ENCODE measurements around the gene PPARD. TPM values are rescaled to one million over a fixed set of nuclear protein-coding genes. Genes with fewer than 3 reads are reported as not detected.

The PPARD gene
- total and polyA plus RNA-seq, 2 of the 13 experiments (the other 11 are each of a cell fraction or from before 2014, with no cell fraction given) = 6.1 to 13.3 TPM

DNA sequence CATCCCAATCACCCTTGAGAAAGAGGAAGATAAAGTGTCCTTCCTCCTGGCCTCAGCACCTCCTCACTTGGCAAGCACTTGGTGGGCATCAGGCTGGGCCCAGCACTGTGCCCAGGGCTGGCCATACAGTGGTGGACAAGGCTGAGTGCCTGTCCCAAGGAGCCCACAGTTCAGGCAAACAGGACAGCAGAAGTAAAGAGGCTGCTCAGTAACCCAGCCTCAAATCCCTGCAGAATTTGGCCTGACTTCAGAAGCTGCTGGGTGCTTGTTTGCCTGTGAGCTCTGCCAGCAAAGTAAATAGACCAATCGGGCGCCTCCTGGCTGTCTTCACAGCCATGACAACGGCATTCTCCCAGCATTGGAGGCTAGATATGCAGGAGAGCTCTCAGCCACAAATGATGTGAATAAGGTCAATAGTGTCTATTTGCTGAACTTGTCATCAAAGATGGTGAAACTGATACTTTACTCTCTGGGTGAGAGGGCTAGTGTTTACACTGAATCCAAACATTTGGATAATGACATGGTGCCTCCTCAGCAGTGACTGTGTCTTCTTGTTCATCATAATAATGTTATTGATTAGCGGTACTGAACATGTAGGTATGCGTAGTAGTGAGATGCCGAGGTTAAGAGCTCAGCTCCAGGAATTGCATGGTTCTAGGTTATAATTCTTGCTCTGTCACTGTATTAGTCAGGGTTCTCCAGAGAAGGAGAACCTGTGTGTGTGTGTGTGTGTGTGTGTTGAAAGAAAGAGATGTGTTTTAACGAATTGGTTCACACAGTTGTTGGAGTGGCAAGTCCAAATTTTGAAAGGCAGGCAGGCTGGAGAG is 72.9 kb downstream of the PPARD start (continued):
- TF ChIP-seq, protein P1, sequence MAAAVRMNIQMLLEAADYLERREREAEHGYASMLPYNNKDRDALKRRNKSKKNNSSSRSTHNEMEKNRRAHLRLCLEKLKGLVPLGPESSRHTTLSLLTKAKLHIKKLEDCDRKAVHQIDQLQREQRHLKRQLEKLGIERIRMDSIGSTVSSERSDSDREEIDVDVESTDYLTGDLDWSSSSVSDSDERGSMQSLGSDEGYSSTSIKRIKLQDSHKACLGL (CRISPR knock-in tag; IDR thresholded peaks at IDR 0.05) = no peak
- TF ChIP-seq TGIF2 (CRISPR knock-in tag; IDR thresholded peaks at IDR 0.05) = peak; percentile 88
- TF ChIP-seq FOXK1 (CRISPR knock-in tag; IDR thresholded peaks at IDR 0.05; ENCODE audit: borderline replicate concordance, low read depth) = peak; percentile 97
- TF ChIP-seq JARID2 (CRISPR knock-in tag; IDR thresholded peaks at IDR 0.05; ENCODE audit: insufficient replicate concordance) = peak; percentile 94
- TF ChIP-seq ZNF33B (CRISPR knock-in tag; IDR thresholded peaks at IDR 0.05) = no peak; the same call in 1 of the 2 replicates
- peak; percentile 93 for TF ChIP-seq KDM1A (CRISPR knock-in tag; IDR thresholded peaks at IDR 0.05)
- TF ChIP-seq, protein P2, sequence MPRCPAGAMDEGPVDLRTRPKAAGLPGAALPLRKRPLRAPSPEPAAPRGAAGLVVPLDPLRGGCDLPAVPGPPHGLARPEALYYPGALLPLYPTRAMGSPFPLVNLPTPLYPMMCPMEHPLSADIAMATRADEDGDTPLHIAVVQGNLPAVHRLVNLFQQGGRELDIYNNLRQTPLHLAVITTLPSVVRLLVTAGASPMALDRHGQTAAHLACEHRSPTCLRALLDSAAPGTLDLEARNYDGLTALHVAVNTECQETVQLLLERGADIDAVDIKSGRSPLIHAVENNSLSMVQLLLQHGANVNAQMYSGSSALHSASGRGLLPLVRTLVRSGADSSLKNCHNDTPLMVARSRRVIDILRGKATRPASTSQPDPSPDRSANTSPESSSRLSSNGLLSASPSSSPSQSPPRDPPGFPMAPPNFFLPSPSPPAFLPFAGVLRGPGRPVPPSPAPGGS (CRISPR knock-in tag; IDR thresholded peaks at IDR 0.05) = peak; percentile 51
- TF ChIP-seq, protein P3, sequence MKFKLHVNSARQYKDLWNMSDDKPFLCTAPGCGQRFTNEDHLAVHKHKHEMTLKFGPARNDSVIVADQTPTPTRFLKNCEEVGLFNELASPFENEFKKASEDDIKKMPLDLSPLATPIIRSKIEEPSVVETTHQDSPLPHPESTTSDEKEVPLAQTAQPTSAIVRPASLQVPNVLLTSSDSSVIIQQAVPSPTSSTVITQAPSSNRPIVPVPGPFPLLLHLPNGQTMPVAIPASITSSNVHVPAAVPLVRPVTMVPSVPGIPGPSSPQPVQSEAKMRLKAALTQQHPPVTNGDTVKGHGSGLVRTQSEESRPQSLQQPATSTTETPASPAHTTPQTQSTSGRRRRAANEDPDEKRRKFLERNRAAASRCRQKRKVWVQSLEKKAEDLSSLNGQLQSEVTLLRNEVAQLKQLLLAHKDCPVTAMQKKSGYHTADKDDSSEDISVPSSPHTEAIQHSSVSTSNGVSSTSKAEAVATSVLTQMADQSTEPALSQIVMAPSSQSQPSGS (CRISPR knock-in tag; IDR thresholded peaks at IDR 0.05) = peak; percentile 81
- TF ChIP-seq ZNF430 (CRISPR knock-in tag; IDR thresholded peaks at IDR 0.05) = peak; percentile 91
- peak; percentile 15; the same call in 1 of the 2 replicates for TF ChIP-seq ZNF441 (CRISPR knock-in tag; IDR thresholded peaks at IDR 0.05; ENCODE audit: borderline replicate concordance)
- TF ChIP-seq, protein P4, sequence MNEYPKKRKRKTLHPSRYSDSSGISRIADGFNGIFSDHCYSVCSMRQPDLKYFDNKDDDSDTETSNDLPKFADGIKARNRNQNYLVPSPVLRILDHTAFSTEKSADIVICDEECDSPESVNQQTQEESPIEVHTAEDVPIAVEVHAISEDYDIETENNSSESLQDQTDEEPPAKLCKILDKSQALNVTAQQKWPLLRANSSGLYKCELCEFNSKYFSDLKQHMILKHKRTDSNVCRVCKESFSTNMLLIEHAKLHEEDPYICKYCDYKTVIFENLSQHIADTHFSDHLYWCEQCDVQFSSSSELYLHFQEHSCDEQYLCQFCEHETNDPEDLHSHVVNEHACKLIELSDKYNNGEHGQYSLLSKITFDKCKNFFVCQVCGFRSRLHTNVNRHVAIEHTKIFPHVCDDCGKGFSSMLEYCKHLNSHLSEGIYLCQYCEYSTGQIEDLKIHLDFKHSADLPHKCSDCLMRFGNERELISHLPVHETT (CRISPR knock-in tag; conservative IDR thresholded peaks at IDR 0.05) = 0 out of 2 replicates have a peak, but pooled peaks have one; percentile 48
- peak; percentile 99 for TF ChIP-seq HHEX (CRISPR knock-in tag; IDR thresholded peaks at IDR 0.05)
- TF ChIP-seq ZNF713 (CRISPR knock-in tag; IDR thresholded peaks at IDR 0.05) = 0 out of 2 replicates have a peak, but pooled peaks have one; percentile 79
- TF ChIP-seq, protein P5, sequence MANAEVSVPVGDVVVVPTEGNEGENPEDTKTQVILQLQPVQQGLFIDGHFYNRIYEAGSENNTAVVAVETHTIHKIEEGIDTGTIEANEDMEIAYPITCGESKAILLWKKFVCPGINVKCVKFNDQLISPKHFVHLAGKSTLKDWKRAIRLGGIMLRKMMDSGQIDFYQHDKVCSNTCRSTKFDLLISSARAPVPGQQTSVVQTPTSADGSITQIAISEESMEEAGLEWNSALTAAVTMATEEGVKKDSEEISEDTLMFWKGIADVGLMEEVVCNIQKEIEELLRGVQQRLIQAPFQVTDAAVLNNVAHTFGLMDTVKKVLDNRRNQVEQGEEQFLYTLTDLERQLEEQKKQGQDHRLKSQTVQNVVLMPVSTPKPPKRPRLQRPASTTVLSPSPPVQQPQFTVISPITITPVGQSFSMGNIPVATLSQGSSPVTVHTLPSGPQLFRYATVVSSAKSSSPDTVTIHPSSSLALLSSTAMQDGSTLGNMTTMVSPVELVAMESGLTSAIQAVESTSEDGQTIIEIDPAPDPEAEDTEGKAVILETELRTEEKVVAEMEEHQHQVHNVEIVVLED (CRISPR knock-in tag; IDR thresholded peaks at IDR 0.05; ENCODE audit: borderline replicate concordance) = peak; percentile 77; the same call in 1 of the 2 replicates
- TF ChIP-seq, protein P6, sequence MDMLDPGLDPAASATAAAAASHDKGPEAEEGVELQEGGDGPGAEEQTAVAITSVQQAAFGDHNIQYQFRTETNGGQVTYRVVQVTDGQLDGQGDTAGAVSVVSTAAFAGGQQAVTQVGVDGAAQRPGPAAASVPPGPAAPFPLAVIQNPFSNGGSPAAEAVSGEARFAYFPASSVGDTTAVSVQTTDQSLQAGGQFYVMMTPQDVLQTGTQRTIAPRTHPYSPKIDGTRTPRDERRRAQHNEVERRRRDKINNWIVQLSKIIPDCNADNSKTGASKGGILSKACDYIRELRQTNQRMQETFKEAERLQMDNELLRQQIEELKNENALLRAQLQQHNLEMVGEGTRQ (IDR thresholded peaks at IDR 0.05; ENCODE audit: low read depth, low read length) = no peak
- TF ChIP-seq, protein P6 (CRISPR knock-in tag; IDR thresholded peaks at IDR 0.05; ENCODE audit: borderline replicate concordance) = 0 out of 2 replicates have a peak, but pooled peaks have one; percentile 33
- 0 out of 2 replicates have a peak, but pooled peaks have one; percentile 40 for TF ChIP-seq PAX8 (CRISPR knock-in tag; IDR thresholded peaks at IDR 0.05; ENCODE audit: borderline replicate concordance)
- TF ChIP-seq NCOA1 (CRISPR knock-in tag; IDR thresholded peaks at IDR 0.05) = peak; percentile 84; the same call in 1 of the 2 replicates

All from HepG2 (cell line).